Body of pancreas (tissue), 4 donors: Measurements from ENCODE around the gene UHRF1. TPM values are rescaled to one million over a fixed set of nuclear protein-coding genes. Genes with fewer than 3 reads are reported as not detected.
A peak's percentile ranks its signal among the peaks of the same experiment; 100 is the strongest.

Experiments used
- ATAC-seq: fragments of 150-250 bp; one replicate; pipeline ENCODE4 v1.9.1; 2016
- DNase-seq, 4 donors: peaks; one replicate each; pipeline ENCODE4 v3.0.0-alpha.2; 2019
- H3K27ac ChIP-seq, 4 donors: fragments of 200-600 bp; sonication (generic); 1 replicate in 3 of 4; 2 replicates in 1 of 4; pipeline versions ENCODE4 v1.5.1 to v1.6.1; 2016 to 2019; ENCODE audit warnings: mild to moderate bottlenecking in 1 of 4, mixed read lengths in 1 of 4, moderate library complexity in 1 of 4
- H3K27me3 ChIP-seq, 2 donors: fragments of 200-600 bp; sonication (generic); one replicate each; pipeline ENCODE4 v1.6.0; 2016; ENCODE audit warnings: mild to moderate bottlenecking in 1 of 2
- H3K36me3 ChIP-seq, 2 donors: fragments of 200-600 bp; sonication (generic); replicated peaks in 1 of 2; 2 replicates each; pipeline ENCODE4 v1.5.1; 2016; ENCODE audit warnings: low read depth in 2 of 2; ENCODE audit not compliant: insufficient read depth in 1 of 2
- H3K4me1 ChIP-seq: fragments of 200-600 bp; sonication (generic); one replicate; pipeline ENCODE4 v1.6.0; 2016
- H3K4me3 ChIP-seq, 2 donors: fragments of 200-600 bp; sonication (generic); 1 replicate in 1 of 2; 2 replicates in 1 of 2; pipeline ENCODE4 v1.5.1; 2016 to 2019
- H3K9me3 ChIP-seq, 3 donors: fragments of 200-600 bp; sonication (generic); 1 replicate in 2 of 3; 2 replicates in 1 of 3; pipeline ENCODE4 v1.5.1; 2016
- CTCF ChIP-seq, 7 experiments: fragments of 450-650 bp in 4 of 7; fragments of 200-600 bp in 3 of 7; sonication (generic) in 3 of 7; IDR thresholded peaks; one replicate each; pipeline ENCODE4 v1.5.1; 2016 to 2019; ENCODE audit warnings: antibody characterized with exemption in 7 of 7
- POLR2A ChIP-seq, 3 donors: fragments of 450-650 bp; IDR thresholded peaks; one replicate each; pipeline ENCODE4 v1.6.1; 2016; ENCODE audit warnings: antibody characterized with exemption in 3 of 3, mild to moderate bottlenecking in 2 of 3
- WGBS, 2 donors: methylation state at CpG; one replicate each; pipeline ENCODE4 v1.1.5; 2017; 5-methylcytosine and 5-hydroxymethylcytosine counted together
- intact Hi-C: fragments of 100-400 bp; cut with DNase I; formaldehyde crosslinking; loops from one replicate; pipeline ENCODE4 v1.15.1; 2023
- total RNA-seq, 2 donors: library from RNA; depleted of rRNA; stranded (reverse); fragments of >200 nt; gene quantifications; one replicate each; pipeline ENCODE4 v1.1.0, GENCODE V29; 2016

UHRF1 gene
- total RNA-seq, 2 donors from 2014 or later, result 2.1 to 3.3 TPM

GRCh38 chr19:4911786-4912672 is 2.7 kb downstream of the UHRF1 start:
- 22 to 31% methylated on average over 22 to 29 of the region's 29 CpGs for WGBS, 2 donors
- DNase-seq (peak; percentile 45 to 56 (median 52)), ATAC-seq (no peak)
- intact Hi-C loops, result loop anchor here (5.0 kb wide), 1 partner anchor 100 kb away; no protein-coding TSS in a partner anchor
- Histone ChIP-seq H3K4me3 (no peak overlapping the region), H3K27me3 (peaks cover 0 to 4% of the 10 kb centered on the region in 2 donors), H3K4me1 (peaks cover 28% of the 10 kb centered on the region), H3K36me3 (no peaks in the 10 kb centered on the region), H3K27ac (no peak overlapping the region), H3K9me3 (no peaks in the 10 kb centered on the region)
- TF ChIP-seq CTCF (IDR thresholded peaks at IDR 0.05), result peak in 6 of 7 experiments; percentile 33 to 68 (median 62)
- TF ChIP-seq POLR2A (IDR thresholded peaks at IDR 0.05), result no peak

GRCh38 chr19:4913996-4914735 is 4.9 kb downstream of the UHRF1 start:
- Histone ChIP-seq H3K4me1 (peaks cover 26% of the 10 kb centered on the region), H3K27me3 (peaks cover 0 to 3% of the 10 kb centered on the region in 2 donors), H3K9me3 (no peaks in the 10 kb centered on the region), H3K4me3 (no peak overlapping the region), H3K36me3 (no peaks in the 10 kb centered on the region), H3K27ac (no peak overlapping the region)
- TF ChIP-seq CTCF (IDR thresholded peaks at IDR 0.05) (no peak), POLR2A (IDR thresholded peaks at IDR 0.05) (no peak)
- DNase-seq (no peak), ATAC-seq (no peak)
- intact Hi-C loops, result loop anchor here (5.0 kb wide), 1 partner anchor 102 kb away; no protein-coding TSS in a partner anchor
- 72 to 87% methylated on average over 24 of the region's 24 CpGs for WGBS, 2 donors

- H3K27me3 ChIP-seq, result no peaks in the 10 kb centered on the region
- H3K4me3 ChIP-seq, result no peak overlapping the region
- H3K36me3 ChIP-seq, result no peaks in the 10 kb centered on the region
- H3K4me1 ChIP-seq, result peaks cover 20% of the 10 kb centered on the region
- WGBS, 2 donors, result 75 to 100% methylated on average over 10 to 23 of the region's 23 CpGs
- no peak for TF ChIP-seq CTCF (IDR thresholded peaks at IDR 0.05)
- TF ChIP-seq POLR2A (IDR thresholded peaks at IDR 0.05), result no peak
- no peak overlapping the region for H3K27ac ChIP-seq
- no peaks in the 10 kb centered on the region for H3K9me3 ChIP-seq
- peak in 1 of 4 donors; percentile 46 for DNase-seq
- ATAC-seq, result no peak
- intact Hi-C loops, result loop anchor here (5.0 kb wide), 1 partner anchor 103 kb away; no protein-coding TSS in a partner anchor
Measured at GRCh38 chr19:4914736-4915501, 5.6 kb downstream of the UHRF1 start.

- Histone ChIP-seq H3K27me3 (no peaks in the 10 kb centered on the region), H3K4me3 (no peak overlapping the region), H3K4me1 (peaks cover 7% of the 10 kb centered on the region), H3K36me3 (no peaks in the 10 kb centered on the region), H3K9me3 (no peaks in the 10 kb centered on the region), H3K27ac (peak overlapping the region in 1 of 4 donors; percentile 36)
- TF ChIP-seq POLR2A (IDR thresholded peaks at IDR 0.05) (no peak), CTCF (IDR thresholded peaks at IDR 0.05) (no peak)
- ATAC-seq (no peak), DNase-seq (no peak)
- WGBS, 2 donors, result 70 to 89% methylated on average over 35 to 41 of the region's 41 CpGs
- intact Hi-C loops, result no loop called here
Measured at GRCh38 chr19:4916292-4917082, 7.2 kb downstream of the UHRF1 start.
